ENCODE data around the gene RELA.

Gene RELA

DNA sequence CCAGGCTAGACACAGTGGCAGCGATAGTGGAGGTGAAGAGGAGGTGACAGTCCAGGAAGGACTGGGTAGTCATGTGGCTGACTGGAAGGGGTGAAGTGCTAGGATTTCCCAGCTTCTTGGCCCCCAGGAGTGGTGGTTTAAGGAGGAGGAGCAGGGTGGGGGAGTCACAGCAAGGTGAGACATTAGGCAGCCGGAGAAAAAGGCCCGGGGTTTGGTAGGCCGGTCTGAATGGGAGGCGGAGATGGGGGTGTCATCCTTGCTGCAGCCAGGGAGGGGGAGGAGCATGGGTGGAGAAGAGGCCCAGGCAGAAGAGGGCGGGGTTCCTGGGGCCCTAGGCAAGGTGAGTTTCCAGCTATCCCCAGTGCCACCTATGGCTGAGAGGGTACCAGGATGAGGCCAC, 18.7 kb downstream of the RELA start:
- Histone ChIP-seq H3K27me3 (ENCODE audit: insufficient read depth, poor library complexity, severe bottlenecking) (no peaks in the 10 kb centered on the region), H3K4me3 (replicated peaks; ENCODE audit: insufficient read depth, low read length) (no peak overlapping the region), H3K27ac (replicated peaks) (no peak overlapping the region)
- DNase-seq (ENCODE audit: low read depth in 1 of 2, low spot score in 1 of 2), result no peak
- TF ChIP-seq SPI1 (IDR thresholded peaks at IDR 0.05; ENCODE audit: borderline replicate concordance, low read depth) (no peak), POLR2AphosphoS5 (IDR thresholded peaks at IDR 0.05; ENCODE audit: low read depth) (no peak), GABPA (IDR thresholded peaks at IDR 0.05; ENCODE audit: low read depth) (no peak)
- TF ChIP-seq, protein P1, sequence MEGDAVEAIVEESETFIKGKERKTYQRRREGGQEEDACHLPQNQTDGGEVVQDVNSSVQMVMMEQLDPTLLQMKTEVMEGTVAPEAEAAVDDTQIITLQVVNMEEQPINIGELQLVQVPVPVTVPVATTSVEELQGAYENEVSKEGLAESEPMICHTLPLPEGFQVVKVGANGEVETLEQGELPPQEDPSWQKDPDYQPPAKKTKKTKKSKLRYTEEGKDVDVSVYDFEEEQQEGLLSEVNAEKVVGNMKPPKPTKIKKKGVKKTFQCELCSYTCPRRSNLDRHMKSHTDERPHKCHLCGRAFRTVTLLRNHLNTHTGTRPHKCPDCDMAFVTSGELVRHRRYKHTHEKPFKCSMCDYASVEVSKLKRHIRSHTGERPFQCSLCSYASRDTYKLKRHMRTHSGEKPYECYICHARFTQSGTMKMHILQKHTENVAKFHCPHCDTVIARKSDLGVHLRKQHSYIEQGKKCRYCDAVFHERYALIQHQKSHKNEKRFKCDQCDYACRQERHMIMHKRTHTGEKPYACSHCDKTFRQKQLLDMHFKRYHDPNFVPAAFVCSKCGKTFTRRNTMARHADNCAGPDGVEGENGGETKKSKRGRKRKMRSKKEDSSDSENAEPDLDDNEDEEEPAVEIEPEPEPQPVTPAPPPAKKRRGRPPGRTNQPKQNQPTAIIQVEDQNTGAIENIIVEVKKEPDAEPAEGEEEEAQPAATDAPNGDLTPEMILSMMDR (IDR thresholded peaks at IDR 0.05; ENCODE audit: insufficient read depth, low read length), result no peak
- TF ChIP-seq, protein P2, sequence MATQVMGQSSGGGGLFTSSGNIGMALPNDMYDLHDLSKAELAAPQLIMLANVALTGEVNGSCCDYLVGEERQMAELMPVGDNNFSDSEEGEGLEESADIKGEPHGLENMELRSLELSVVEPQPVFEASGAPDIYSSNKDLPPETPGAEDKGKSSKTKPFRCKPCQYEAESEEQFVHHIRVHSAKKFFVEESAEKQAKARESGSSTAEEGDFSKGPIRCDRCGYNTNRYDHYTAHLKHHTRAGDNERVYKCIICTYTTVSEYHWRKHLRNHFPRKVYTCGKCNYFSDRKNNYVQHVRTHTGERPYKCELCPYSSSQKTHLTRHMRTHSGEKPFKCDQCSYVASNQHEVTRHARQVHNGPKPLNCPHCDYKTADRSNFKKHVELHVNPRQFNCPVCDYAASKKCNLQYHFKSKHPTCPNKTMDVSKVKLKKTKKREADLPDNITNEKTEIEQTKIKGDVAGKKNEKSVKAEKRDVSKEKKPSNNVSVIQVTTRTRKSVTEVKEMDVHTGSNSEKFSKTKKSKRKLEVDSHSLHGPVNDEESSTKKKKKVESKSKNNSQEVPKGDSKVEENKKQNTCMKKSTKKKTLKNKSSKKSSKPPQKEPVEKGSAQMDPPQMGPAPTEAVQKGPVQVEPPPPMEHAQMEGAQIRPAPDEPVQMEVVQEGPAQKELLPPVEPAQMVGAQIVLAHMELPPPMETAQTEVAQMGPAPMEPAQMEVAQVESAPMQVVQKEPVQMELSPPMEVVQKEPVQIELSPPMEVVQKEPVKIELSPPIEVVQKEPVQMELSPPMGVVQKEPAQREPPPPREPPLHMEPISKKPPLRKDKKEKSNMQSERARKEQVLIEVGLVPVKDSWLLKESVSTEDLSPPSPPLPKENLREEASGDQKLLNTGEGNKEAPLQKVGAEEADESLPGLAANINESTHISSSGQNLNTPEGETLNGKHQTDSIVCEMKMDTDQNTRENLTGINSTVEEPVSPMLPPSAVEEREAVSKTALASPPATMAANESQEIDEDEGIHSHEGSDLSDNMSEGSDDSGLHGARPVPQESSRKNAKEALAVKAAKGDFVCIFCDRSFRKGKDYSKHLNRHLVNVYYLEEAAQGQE (IDR thresholded peaks at IDR 0.05; ENCODE audit: insufficient replicate concordance, low read depth), result no peak

DNA sequence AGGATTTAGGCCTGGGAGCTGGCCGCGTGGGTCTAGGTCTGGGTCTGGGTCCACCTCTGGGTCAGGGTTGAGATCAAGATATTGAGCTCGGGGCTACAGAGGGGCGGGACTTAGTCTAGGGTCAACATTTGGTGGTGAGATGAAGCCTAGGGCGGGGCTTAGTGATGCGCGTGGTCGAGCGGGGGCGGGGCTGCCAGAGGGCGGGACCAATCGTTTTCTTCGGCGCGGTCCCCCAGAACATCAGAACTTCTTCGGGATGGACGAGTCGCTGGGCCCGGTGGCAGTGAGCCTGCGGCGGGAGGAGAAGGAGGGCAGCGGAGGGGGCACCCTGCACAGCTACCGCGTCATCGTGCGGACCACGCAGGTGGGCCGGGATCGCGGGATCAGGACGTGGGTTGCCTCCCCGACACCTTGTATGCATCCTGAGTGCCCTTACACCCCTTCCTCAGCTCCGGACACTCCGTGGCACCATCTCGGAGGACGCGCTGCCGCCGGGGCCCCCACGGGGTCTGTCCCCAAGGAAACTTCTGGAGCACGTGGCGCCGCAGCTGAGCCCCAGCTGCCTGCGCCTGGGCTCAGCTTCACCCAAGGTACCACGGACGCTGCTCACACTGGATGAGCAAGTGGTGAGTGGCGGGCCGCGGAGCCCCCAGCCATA, 20.6 kb downstream of the RELA start:
- no peak for DNase-seq (ENCODE audit: low read depth in 1 of 2, low spot score in 1 of 2)
- H3K4me3 ChIP-seq (replicated peaks; ENCODE audit: insufficient read depth, low read length), result peak overlapping the region; percentile 61
- TF ChIP-seq, protein P2 (IDR thresholded peaks at IDR 0.05; ENCODE audit: insufficient replicate concordance, low read depth), result no peak
- TF ChIP-seq, protein P1 (IDR thresholded peaks at IDR 0.05; ENCODE audit: insufficient read depth, low read length), result no peak
- no peak for TF ChIP-seq SPI1 (IDR thresholded peaks at IDR 0.05; ENCODE audit: borderline replicate concordance, low read depth)
- no peak for TF ChIP-seq GABPA (IDR thresholded peaks at IDR 0.05; ENCODE audit: low read depth)
- TF ChIP-seq POLR2AphosphoS5 (IDR thresholded peaks at IDR 0.05; ENCODE audit: low read depth), result no peak
- H3K27ac ChIP-seq (replicated peaks), result peak overlapping the region; percentile 99; the same call in 1 of the 2 replicates
- H3K27me3 ChIP-seq (ENCODE audit: insufficient read depth, poor library complexity, severe bottlenecking), result no peaks in the 10 kb centered on the region

DNA sequence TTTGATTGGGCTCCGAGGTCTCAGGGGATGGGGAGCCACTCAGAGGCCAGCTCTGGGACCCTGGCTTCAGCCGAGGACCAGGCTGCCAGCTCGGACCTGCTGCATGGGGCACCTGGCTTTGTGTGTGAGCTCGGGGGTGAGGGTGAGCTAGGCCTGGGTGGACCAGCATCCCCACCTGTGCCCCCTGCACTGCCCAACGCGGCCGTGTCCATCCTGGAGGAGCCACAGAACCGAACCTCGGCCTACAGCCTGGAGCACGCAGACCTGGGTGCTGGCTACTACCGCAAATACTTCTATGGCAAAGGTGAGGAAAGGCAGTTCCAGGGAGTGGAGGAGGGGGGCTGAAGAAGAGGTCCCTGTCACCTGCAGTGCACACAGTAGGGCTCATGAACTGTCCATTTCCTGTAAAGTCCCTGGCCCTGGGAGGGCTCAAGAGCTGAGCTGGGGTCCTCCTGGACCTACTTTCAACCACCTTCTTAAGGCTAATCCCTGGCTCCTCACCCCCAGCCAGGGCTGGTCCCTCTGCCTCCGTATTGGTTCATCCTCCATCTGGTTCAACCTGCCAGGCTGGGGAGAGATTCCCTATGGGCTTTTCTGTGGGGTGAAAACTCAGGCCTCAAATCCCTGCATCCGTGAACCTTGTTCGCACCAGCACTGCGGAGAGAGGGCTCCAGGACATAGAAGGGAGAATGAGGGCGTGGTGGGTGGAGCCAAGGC, 21.3 kb downstream of the RELA start:
- H3K4me3 ChIP-seq (replicated peaks; ENCODE audit: insufficient read depth, low read length), result peak overlapping the region; percentile 61
- TF ChIP-seq, protein P2 (IDR thresholded peaks at IDR 0.05; ENCODE audit: insufficient replicate concordance, low read depth), result no peak
- TF ChIP-seq SPI1 (IDR thresholded peaks at IDR 0.05; ENCODE audit: borderline replicate concordance, low read depth), result no peak
- TF ChIP-seq POLR2AphosphoS5 (IDR thresholded peaks at IDR 0.05; ENCODE audit: low read depth), result no peak
- TF ChIP-seq, protein P1 (IDR thresholded peaks at IDR 0.05; ENCODE audit: insufficient read depth, low read length), result no peak
- TF ChIP-seq GABPA (IDR thresholded peaks at IDR 0.05; ENCODE audit: low read depth), result no peak
- no peak for DNase-seq (ENCODE audit: low read depth in 1 of 2, low spot score in 1 of 2)
- peak overlapping the region; percentile 99 for H3K27ac ChIP-seq (replicated peaks)
- no peaks in the 10 kb centered on the region for H3K27me3 ChIP-seq (ENCODE audit: insufficient read depth, poor library complexity, severe bottlenecking)

All from HL-60 (cell line).